Colonic mucosa (tissue), 4 donors: ENCODE results near the gene FAM227B. TPM values are rescaled to one million over a fixed set of nuclear protein-coding genes. Genes with fewer than 3 reads are reported as not detected.
A peak's percentile ranks its signal among the peaks of the same experiment; 100 is the strongest.

Experiments
- DNase-seq: peaks from one replicate; pipeline ENCODE4 v3.0.0-alpha.2; 2020
- H3K27ac ChIP-seq: fragments of 200-600 bp; one replicate; pipeline ENCODE4 v1.8.0; 2021
- H3K27me3 ChIP-seq: fragments of 200-600 bp; one replicate; pipeline ENCODE4 v1.8.0; 2021
- H3K36me3 ChIP-seq: fragments of 200-600 bp; one replicate; pipeline ENCODE4 v1.8.0; 2021
- H3K4me1 ChIP-seq: fragments of 200-600 bp; one replicate; pipeline ENCODE4 v1.8.0; 2021; ENCODE audit warnings: mild to moderate bottlenecking
- H3K4me3 ChIP-seq: fragments of 200-600 bp; one replicate; pipeline ENCODE4 v1.8.0; 2021
- H3K9ac ChIP-seq, 2 donors: one replicate each; pipeline ENCODE4 v1.7.0; 2013; ENCODE audit warnings: control low read depth in 2 of 2, low read depth in 2 of 2, low read length in 2 of 2
- H3K9me3 ChIP-seq: fragments of 200-600 bp; one replicate; pipeline ENCODE4 v1.8.0; 2021
- intact Hi-C: fragments of 100-400 bp; cut with DNase I; formaldehyde crosslinking; loops from one replicate; pipeline ENCODE4 v1.14.1; 2022
- total RNA-seq, 2 donors: library from RNA; stranded (reverse); fragmentation: NEBNext Ultra II Directional in 1 of 2; extraction: Animal tissue kit (Norgen Biotek cat#: 25700) in 1 of 2; gene quantifications; one replicate each; pipeline ENCODE4 v1.2.1, GENCODE V29; 2021
- TF ChIP-seq, protein P1 (sequence below): fragments of 200-600 bp; IDR thresholded peaks from one replicate; pipeline ENCODE4 v1.8.0; 2022; ENCODE audit warnings: antibody characterized with exemption, mild to moderate bottlenecking
- donor health status: healthy.
- donor health status: DM: no; HTN: no; CAD: no.
- donor health status: DM: no; HTN: no; CAD: no.

The FAM227B gene
- total RNA-seq, 2 donors from 2014 or later = 1.0 to 2.3 TPM

DNA sequence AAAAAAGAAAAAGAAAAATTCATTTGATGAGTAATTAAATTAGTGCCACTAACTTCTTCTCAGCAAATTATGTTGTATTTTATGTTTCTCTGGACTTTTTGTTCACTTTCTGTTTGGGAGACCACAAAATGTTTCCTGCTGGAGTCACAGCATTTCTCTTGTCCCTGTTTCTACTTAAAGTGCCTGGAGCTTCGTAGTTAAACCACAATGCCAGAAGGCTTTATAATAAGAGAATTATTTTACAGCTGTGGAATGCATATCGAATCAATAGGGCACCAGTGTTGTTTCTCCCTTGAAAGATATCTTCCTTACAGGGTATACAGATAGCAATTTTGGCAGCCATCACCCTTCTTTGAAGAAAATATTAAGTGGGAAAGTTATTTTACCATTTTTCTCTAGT, 3.4 kb upstream of the FAM227B start:
- H3K4me1 ChIP-seq = no peaks in the 10 kb centered on the region
- H3K4me3 ChIP-seq = no peak overlapping the region
- no peak overlapping the region for H3K27ac ChIP-seq
- no peaks in the 10 kb centered on the region for H3K36me3 ChIP-seq
- H3K27me3 ChIP-seq = no peaks in the 10 kb centered on the region
- intact Hi-C loops = no loop called here
- TF ChIP-seq, protein P1, sequence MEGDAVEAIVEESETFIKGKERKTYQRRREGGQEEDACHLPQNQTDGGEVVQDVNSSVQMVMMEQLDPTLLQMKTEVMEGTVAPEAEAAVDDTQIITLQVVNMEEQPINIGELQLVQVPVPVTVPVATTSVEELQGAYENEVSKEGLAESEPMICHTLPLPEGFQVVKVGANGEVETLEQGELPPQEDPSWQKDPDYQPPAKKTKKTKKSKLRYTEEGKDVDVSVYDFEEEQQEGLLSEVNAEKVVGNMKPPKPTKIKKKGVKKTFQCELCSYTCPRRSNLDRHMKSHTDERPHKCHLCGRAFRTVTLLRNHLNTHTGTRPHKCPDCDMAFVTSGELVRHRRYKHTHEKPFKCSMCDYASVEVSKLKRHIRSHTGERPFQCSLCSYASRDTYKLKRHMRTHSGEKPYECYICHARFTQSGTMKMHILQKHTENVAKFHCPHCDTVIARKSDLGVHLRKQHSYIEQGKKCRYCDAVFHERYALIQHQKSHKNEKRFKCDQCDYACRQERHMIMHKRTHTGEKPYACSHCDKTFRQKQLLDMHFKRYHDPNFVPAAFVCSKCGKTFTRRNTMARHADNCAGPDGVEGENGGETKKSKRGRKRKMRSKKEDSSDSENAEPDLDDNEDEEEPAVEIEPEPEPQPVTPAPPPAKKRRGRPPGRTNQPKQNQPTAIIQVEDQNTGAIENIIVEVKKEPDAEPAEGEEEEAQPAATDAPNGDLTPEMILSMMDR = no peak
- H3K9ac ChIP-seq = no peak overlapping the region
- DNase-seq = no peak
- H3K9me3 ChIP-seq = no peaks in the 10 kb centered on the region

GRCh38 chr15:49622561-49622960, 1.9 kb upstream of the FAM227B start:
- Histone ChIP-seq H3K27ac (no peak overlapping the region), H3K9me3 (no peaks in the 10 kb centered on the region), H3K9ac (no peak overlapping the region), H3K4me1 (no peaks in the 10 kb centered on the region), H3K4me3 (no peak overlapping the region), H3K27me3 (no peaks in the 10 kb centered on the region), H3K36me3 (no peaks in the 10 kb centered on the region)
- no peak for DNase-seq
- TF ChIP-seq, protein P1 = no peak
- intact Hi-C loops = no loop called here

- Histone ChIP-seq H3K27ac (peak overlapping the region; percentile 91), H3K4me3 (peak overlapping the region; percentile 79), H3K9ac (peak overlapping the region; percentile 2 to 94), H3K4me1 (no peaks in the 10 kb centered on the region), H3K9me3 (no peaks in the 10 kb centered on the region), H3K27me3 (no peaks in the 10 kb centered on the region), H3K36me3 (no peaks in the 10 kb centered on the region)
- no peak for DNase-seq
- TF ChIP-seq, protein P1 = no peak
- intact Hi-C loops = no loop called here
These were observed 1.3 kb upstream of the FAM227B start for GRCh38 chr15:49621887-49622286.

GRCh38 chr15:49621401-49621811, 788 bp upstream of the FAM227B start:
- Histone ChIP-seq H3K9me3 (no peaks in the 10 kb centered on the region), H3K9ac (peak overlapping the region; percentile 84 to 94), H3K27me3 (no peaks in the 10 kb centered on the region), H3K4me3 (peak overlapping the region; percentile 79), H3K36me3 (no peaks in the 10 kb centered on the region), H3K4me1 (no peaks in the 10 kb centered on the region), H3K27ac (peak overlapping the region; percentile 91)
- DNase-seq = peak; percentile 18
- intact Hi-C loops = no loop called here
- TF ChIP-seq, protein P1 = no peak

GRCh38 chr15:49620199-49620598, 419 bp downstream of the FAM227B start:
- peak overlapping the region; percentile 91 for H3K27ac ChIP-seq
- no peaks in the 10 kb centered on the region for H3K27me3 ChIP-seq
- DNase-seq = peak; percentile 18
- peak overlapping the region; percentile 32 to 94 for H3K9ac ChIP-seq
- no peaks in the 10 kb centered on the region for H3K9me3 ChIP-seq
- intact Hi-C loops = no loop called here
- peak overlapping the region; percentile 79 for H3K4me3 ChIP-seq
- TF ChIP-seq, protein P1 = no peak
- no peaks in the 10 kb centered on the region for H3K4me1 ChIP-seq
- no peaks in the 10 kb centered on the region for H3K36me3 ChIP-seq
